ENCODE measurements around the gene TMEM164. TPM values are rescaled to one million over a fixed set of nuclear protein-coding genes. Genes with fewer than 3 reads are reported as not detected.
A peak's percentile ranks its signal among the peaks of the same experiment; 100 is the strongest.

TMEM164 gene
- total RNA-seq, 1 donor from 2014 or later: 48.3 TPM

DNA sequence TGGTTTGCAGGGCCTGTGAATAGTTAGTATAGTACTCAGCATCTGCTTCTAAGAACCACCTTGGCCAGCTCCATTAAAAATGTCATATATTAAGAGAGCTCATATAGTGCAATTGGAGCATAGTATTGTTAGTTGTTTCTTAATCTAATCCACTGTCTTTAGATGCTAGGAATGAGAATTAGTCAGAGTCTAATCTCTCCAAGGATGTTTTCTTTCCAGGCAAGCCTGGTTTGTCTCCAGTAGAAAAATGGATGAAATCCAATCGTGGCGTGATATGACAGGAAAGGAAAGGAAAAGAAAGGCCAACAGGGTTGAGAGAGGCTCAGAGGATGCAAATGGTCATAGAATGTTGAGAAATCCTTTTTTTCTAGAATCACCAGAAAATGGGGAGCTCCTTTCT is 15.0 kb upstream of the TMEM164 start:
- Histone ChIP-seq H3K4me1 (no peaks in the 10 kb centered on the region), H3K4me3 (no peak overlapping the region), H3K36me3 (no peaks in the 10 kb centered on the region), H3K27ac (replicated peaks) (no peak overlapping the region), H3K9me3 (replicated peaks) (no peaks in the 10 kb centered on the region), H3K27me3 (ENCODE audit: low read depth) (no peaks in the 10 kb centered on the region)
- TF ChIP-seq, protein P1, sequence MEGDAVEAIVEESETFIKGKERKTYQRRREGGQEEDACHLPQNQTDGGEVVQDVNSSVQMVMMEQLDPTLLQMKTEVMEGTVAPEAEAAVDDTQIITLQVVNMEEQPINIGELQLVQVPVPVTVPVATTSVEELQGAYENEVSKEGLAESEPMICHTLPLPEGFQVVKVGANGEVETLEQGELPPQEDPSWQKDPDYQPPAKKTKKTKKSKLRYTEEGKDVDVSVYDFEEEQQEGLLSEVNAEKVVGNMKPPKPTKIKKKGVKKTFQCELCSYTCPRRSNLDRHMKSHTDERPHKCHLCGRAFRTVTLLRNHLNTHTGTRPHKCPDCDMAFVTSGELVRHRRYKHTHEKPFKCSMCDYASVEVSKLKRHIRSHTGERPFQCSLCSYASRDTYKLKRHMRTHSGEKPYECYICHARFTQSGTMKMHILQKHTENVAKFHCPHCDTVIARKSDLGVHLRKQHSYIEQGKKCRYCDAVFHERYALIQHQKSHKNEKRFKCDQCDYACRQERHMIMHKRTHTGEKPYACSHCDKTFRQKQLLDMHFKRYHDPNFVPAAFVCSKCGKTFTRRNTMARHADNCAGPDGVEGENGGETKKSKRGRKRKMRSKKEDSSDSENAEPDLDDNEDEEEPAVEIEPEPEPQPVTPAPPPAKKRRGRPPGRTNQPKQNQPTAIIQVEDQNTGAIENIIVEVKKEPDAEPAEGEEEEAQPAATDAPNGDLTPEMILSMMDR (IDR thresholded peaks at IDR 0.05; ENCODE audit: borderline replicate concordance): no peak
- no peak for DNase-seq
- intact Hi-C loops (cut with micrococcal nuclease): no loop called here

- Histone ChIP-seq H3K4me1 (no peaks in the 10 kb centered on the region), H3K4me3 (no peak overlapping the region), H3K27me3 (ENCODE audit: low read depth) (no peaks in the 10 kb centered on the region), H3K36me3 (no peaks in the 10 kb centered on the region), H3K27ac (replicated peaks) (no peak overlapping the region), H3K9me3 (replicated peaks) (no peaks in the 10 kb centered on the region)
- intact Hi-C loops (cut with micrococcal nuclease): no loop called here
- TF ChIP-seq, protein P1 (IDR thresholded peaks at IDR 0.05; ENCODE audit: borderline replicate concordance): no peak
- no peak for DNase-seq
Measured at GRCh38 chrX:109990582-109991276, 12.2 kb upstream of the TMEM164 start.

GRCh38 chrX:109992203-109992602 is 10.7 kb upstream of the TMEM164 start:
- Histone ChIP-seq H3K9me3 (replicated peaks) (no peaks in the 10 kb centered on the region), H3K27ac (replicated peaks) (peak overlapping the region; percentile 23)
- intact Hi-C loops (cut with micrococcal nuclease): no loop called here

GRCh38 chrX:109995155-109995554 is 7.8 kb upstream of the TMEM164 start:
- H3K9me3 ChIP-seq (replicated peaks): no peaks in the 10 kb centered on the region
- intact Hi-C loops (cut with micrococcal nuclease): no loop called here
- no peak overlapping the region for H3K4me3 ChIP-seq
- TF ChIP-seq, protein P1 (IDR thresholded peaks at IDR 0.05; ENCODE audit: borderline replicate concordance): no peak
- H3K27ac ChIP-seq (replicated peaks): no peak overlapping the region
- H3K36me3 ChIP-seq: no peaks in the 10 kb centered on the region
- H3K4me1 ChIP-seq: no peaks in the 10 kb centered on the region
- no peaks in the 10 kb centered on the region for H3K27me3 ChIP-seq (ENCODE audit: low read depth)
- no peak for DNase-seq

More at GRCh38 chrX:109992203-109992602, 10.7 kb upstream of the TMEM164 start:
- Histone ChIP-seq H3K36me3 (no peaks in the 10 kb centered on the region), H3K4me1 (no peaks in the 10 kb centered on the region), H3K27me3 (ENCODE audit: low read depth) (no peaks in the 10 kb centered on the region), H3K4me3 (no peak overlapping the region)
- DNase-seq: no peak
- TF ChIP-seq, protein P1 (IDR thresholded peaks at IDR 0.05; ENCODE audit: borderline replicate concordance): no peak

DNA sequence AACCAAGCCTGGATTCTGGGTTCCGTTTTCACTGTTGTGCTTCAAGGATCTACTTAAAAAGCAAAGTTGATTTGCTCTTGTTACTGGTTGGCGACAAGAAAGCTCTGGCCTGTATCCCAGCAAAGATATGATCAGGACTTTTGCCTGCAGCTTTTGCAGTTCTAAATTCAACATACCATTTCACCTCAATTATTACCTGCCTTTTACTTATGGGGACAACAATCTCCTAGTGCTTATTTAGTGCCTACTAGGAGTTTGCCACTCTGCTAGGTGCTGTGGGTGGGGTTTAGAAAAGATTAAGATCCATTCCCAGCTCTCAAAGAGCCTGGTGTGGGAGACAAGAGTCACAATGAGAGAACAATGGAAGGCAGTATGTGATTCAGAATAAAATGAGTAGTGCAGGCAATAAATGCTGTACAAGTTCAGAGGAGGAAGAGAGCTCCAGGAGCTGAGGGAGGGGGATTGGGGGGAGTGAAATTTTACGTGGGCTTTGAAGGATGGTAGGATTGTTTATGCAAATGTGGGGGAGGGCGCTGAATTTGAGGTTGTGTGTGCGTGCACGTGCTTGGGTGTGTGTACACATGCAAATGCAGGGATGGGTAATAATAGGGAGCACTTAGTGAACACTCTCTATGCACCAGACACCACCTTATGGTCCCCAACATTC is 5.0 kb upstream of the TMEM164 start:
- Histone ChIP-seq H3K27me3 (ENCODE audit: low read depth) (no peaks in the 10 kb centered on the region), H3K36me3 (no peaks in the 10 kb centered on the region), H3K9me3 (replicated peaks) (no peaks in the 10 kb centered on the region), H3K27ac (replicated peaks) (peak overlapping the region; percentile 23), H3K4me1 (peaks cover 6% of the 10 kb centered on the region), H3K4me3 (no peak overlapping the region)
- DNase-seq: no peak
- intact Hi-C loops (cut with micrococcal nuclease): no loop called here
- TF ChIP-seq, protein P1 (IDR thresholded peaks at IDR 0.05; ENCODE audit: borderline replicate concordance): no peak

Data from left ventricle myocardium inferior (tissue), 1 donor.